GM12878 (cell line): ENCODE data around the gene RBM7. TPM values are rescaled to one million over a fixed set of nuclear protein-coding genes. Genes with fewer than 3 reads are reported as not detected.

Experiments
- ATAC-seq: fragments of 200-7000 bp; cut with Tn5 transposase; 3 replicates; pipeline ENCODE4 v1.9.1; 2020; ENCODE audit warnings: mild to moderate bottlenecking, moderate library complexity
- BruUV-seq: library from RNA; stranded (reverse); fragments of 400-500 nt; replicated peaks from 2 replicates; lab custom pipeline; 2021; lab: Mats Ljungman, UMichigan
- CTCF ChIA-PET: fragments of 300-600 bp; sonication (Branson Sonifier 250); formaldehyde crosslinking; extraction: SDS; loops from one replicate; lab custom pipeline; 2021; ENCODE audit warnings: inconsistent platforms; lab: Yijun Ruan, JAX
- POLR2A ChIA-PET: fragments of 350-600 bp; formaldehyde crosslinking; extraction: SDS; loops from one replicate; lab custom pipeline; 2021; ENCODE audit warnings: inconsistent platforms; lab: Charles Lee
- RAD21 ChIA-PET: fragments of 300-600 bp; sonication (Branson Sonifier 250); formaldehyde crosslinking; loops from one replicate; lab custom pipeline; 2023; ENCODE audit warnings: antibody characterized with exemption; ENCODE audit not compliant: unreplicated experiment; lab: Charles Lee
- SMC1A ChIA-PET: fragments of 300-600 bp; sonication (Branson Sonifier 250); formaldehyde crosslinking; loops from one replicate; lab custom pipeline; 2023; ENCODE audit not compliant: unreplicated experiment, uncharacterized antibody; lab: Charles Lee
- DNase-seq: peaks from one replicate; pipeline ENCODE4 v3.0.0-alpha.2; 2011; ENCODE audit warnings: low read depth, low spot score
- FAIRE-seq: peaks from 3 replicates; lab custom pipeline; 2011; peaks lifted over from hg19 to GRCh38; lab: Jason Lieb, UNC
- H2AFZ ChIP-seq: 2 replicates; pipeline ENCODE4 v1.6.0; 2011; ENCODE audit warnings: low read depth, low read length, control low read depth; ENCODE audit not compliant: control insufficient read depth
- H3K27ac ChIP-seq: 2 replicates; pipeline ENCODE4 v1.5.1; 2011; ENCODE audit warnings: control low read depth; ENCODE audit not compliant: control insufficient read depth, insufficient read depth
- H3K27me3 ChIP-seq, 2 experiments: replicated peaks in 1 of 2; 2 replicates each; pipeline versions ENCODE4 v1.6.0 to v1.6.1; 2011; ENCODE audit warnings: low read length in 1 of 2; ENCODE audit not compliant: control insufficient read depth in 2 of 2, insufficient read depth in 2 of 2
- H3K36me3 ChIP-seq, 2 experiments: 2 replicates each; pipeline ENCODE4 v1.5.1; 2011; ENCODE audit warnings: low read length in 1 of 2; ENCODE audit not compliant: control insufficient read depth in 2 of 2, insufficient read depth in 2 of 2
- H3K4me1 ChIP-seq: 2 replicates; pipeline ENCODE4 v1.6.1; 2011; ENCODE audit warnings: mild to moderate bottlenecking, low read length, moderate library complexity, mixed read lengths; ENCODE audit not compliant: control insufficient read depth, insufficient read depth
- H3K4me2 ChIP-seq: 2 replicates; pipeline ENCODE4 v1.6.0; 2011; ENCODE audit warnings: control low read depth; ENCODE audit not compliant: control insufficient read depth, insufficient read depth
- H3K4me3 ChIP-seq: fragments of 200-600 bp; sonication (generic); 2 replicates; pipeline ENCODE4 v1.5.1; 2016
- H3K79me2 ChIP-seq: 2 replicates; pipeline ENCODE4 v1.6.0; 2011; ENCODE audit warnings: low read length; ENCODE audit not compliant: control insufficient read depth, insufficient read depth
- H3K9ac ChIP-seq: 2 replicates; pipeline ENCODE4 v1.8.0; 2011; ENCODE audit warnings: low read length, control low read depth, mixed read lengths; ENCODE audit not compliant: control insufficient read depth, insufficient read depth
- H3K9me3 ChIP-seq: replicated peaks from 3 replicates; pipeline ENCODE4 v1.5.1; 2011; ENCODE audit warnings: mild to moderate bottlenecking, low read length; ENCODE audit not compliant: control insufficient read depth, insufficient read depth
- H4K20me1 ChIP-seq: 2 replicates; pipeline ENCODE4 v1.6.0; 2011; ENCODE audit not compliant: control insufficient read depth, insufficient read depth
- ATF2 ChIP-seq: IDR thresholded peaks from 2 replicates; pipeline ENCODE4 v1.6.1; 2012; ENCODE audit warnings: low read length, inconsistent platforms
- CHD2 ChIP-seq: IDR thresholded peaks from 2 replicates; pipeline ENCODE4 v1.6.1; 2011; ENCODE audit warnings: low read depth, low read length, improper control_type of control experiment, borderline replicate concordance
- E2F4 ChIP-seq: IDR thresholded peaks from 2 replicates; pipeline ENCODE4 v1.6.1; 2012; ENCODE audit warnings: low read depth, low read length, improper control_type of control experiment
- EP300 ChIP-seq, 2 experiments: fragments of 150-350 bp in 1 of 2; IDR thresholded peaks; 2 replicates each; pipeline ENCODE4 v1.6.1; 2011 to 2012; ENCODE audit warnings: low read depth in 2 of 2, low read length in 2 of 2, borderline replicate concordance in 1 of 2, improper control_type of control experiment in 1 of 2, inconsistent platforms in 1 of 2; ENCODE audit not compliant: control insufficient read depth in 1 of 2
- FOXK2 ChIP-seq: fragments of 450-650 bp; IDR thresholded peaks from 2 replicates; pipeline ENCODE4 v1.6.1; 2017; ENCODE audit warnings: mild to moderate bottlenecking, moderate library complexity
- IRF3 ChIP-seq: fragments of 450-650 bp; IDR thresholded peaks from 2 replicates; pipeline ENCODE4 v1.6.1; 2014; ENCODE audit warnings: mild to moderate bottlenecking
- NR2C1 ChIP-seq: fragments of 450-650 bp; IDR thresholded peaks from 2 replicates; pipeline ENCODE4 v1.6.1; 2017; ENCODE audit warnings: antibody characterized with exemption, mild to moderate bottlenecking, moderate library complexity
- PBX3 ChIP-seq: IDR thresholded peaks from 2 replicates; pipeline ENCODE4 v1.6.1; 2011; ENCODE audit warnings: mild to moderate bottlenecking, low read depth, low read length, moderate library complexity; ENCODE audit not compliant: insufficient replicate concordance
- POU2F2 ChIP-seq: IDR thresholded peaks from 3 replicates; pipeline ENCODE4 v1.6.1; 2011; ENCODE audit warnings: low read depth, mild to moderate bottlenecking, low read length, borderline replicate concordance
- RELA ChIP-seq: fragments of 450-650 bp; IDR thresholded peaks from 2 replicates; pipeline ENCODE4 v1.8.0; 2014; ENCODE audit warnings: borderline replicate concordance; ENCODE audit not compliant: partially characterized antibody
- SPI1 ChIP-seq: IDR thresholded peaks from 2 replicates; pipeline ENCODE4 v1.6.1; 2011; ENCODE audit warnings: low read depth, mild to moderate bottlenecking, low read length, moderate library complexity, borderline replicate concordance; ENCODE audit not compliant: insufficient read depth
- TCF12 ChIP-seq: IDR thresholded peaks from 2 replicates; pipeline ENCODE4 v1.6.1; 2011; ENCODE audit warnings: low read depth, mild to moderate bottlenecking, low read length
- ZNF622 ChIP-seq: fragments of 450-650 bp; IDR thresholded peaks from 2 replicates; pipeline ENCODE4 v1.6.1; 2017; ENCODE audit warnings: mild to moderate bottlenecking, inconsistent platforms
- ZZZ3 ChIP-seq: IDR thresholded peaks from 2 replicates; pipeline ENCODE4 v1.6.1; 2011; ENCODE audit warnings: low read depth; ENCODE audit not compliant: control insufficient read depth, insufficient read length
- WGBS: methylation state at CpG from one replicate; pipeline ENCODE4 v1.1.6; 2016; ENCODE audit warnings: low lambda C conversion rate; ENCODE audit not compliant: insufficient replicate concordance, insufficient coverage; ENCODE audit errors: missing lambda C conversion rate; 5-methylcytosine and 5-hydroxymethylcytosine counted together
- in situ Hi-C: fragments of 300-500 bp; cut with MboI; formaldehyde crosslinking; loops from 9 replicates; pipeline ENCODE4 v1.14.3; 2018; ENCODE audit warnings: mixed read lengths
- intact Hi-C: fragments of 100-400 bp; cut with micrococcal nuclease; formaldehyde crosslinking; loops from one replicate; pipeline ENCODE4 v1.14.2; 2022; ENCODE audit not compliant: unreplicated experiment
- polyA plus RNA-seq, 11 experiments: library from polyadenylated mRNA; depleted of rRNA in 4 of 11; unstranded in 6 of 11; stranded (reverse) in 5 of 11; fragments of >200 nt; fragmentation: Nextera tagmentation in 4 of 11; fragmentation: Illumina TruSeq in 1 of 11; extraction: Ambion mirVana in 4 of 11; extraction: Trizol in 1 of 11; gene quantifications; 1 replicate in 1 of 11; 2 replicates in 10 of 11; pipeline versions ENCODE4 v1.2.1 to v1.2.3, GENCODE V29; 2011 to 2016; ENCODE audit warnings: inconsistent platforms in 2 of 11, missing spikeins in 2 of 11, low read depth in 1 of 11
- total RNA-seq, 4 experiments: library from RNA; depleted of rRNA in 3 of 4; stranded (reverse); fragments of >200 nt in 3 of 4; fragmentation: Illumina TruSeq in 1 of 4; extraction: Trizol in 1 of 4; gene quantifications; 2 replicates each; pipeline versions ENCODE4 v1.2.1 to v1.2.3, GENCODE V29; 2013 to 2021
- TF ChIP-seq, protein P1 (sequence below): fragments of 450-650 bp; IDR thresholded peaks from 2 replicates; pipeline ENCODE4 v1.6.1; 2017; ENCODE audit warnings: low read depth, mild to moderate bottlenecking, moderate library complexity

RBM7 gene
- total and polyA plus RNA-seq, 10 of the 15 experiments (the other 5 are each of a cell fraction or from before 2014, with no cell fraction given), result 17.0 to 46.2 (median 26.0) TPM

DNA sequence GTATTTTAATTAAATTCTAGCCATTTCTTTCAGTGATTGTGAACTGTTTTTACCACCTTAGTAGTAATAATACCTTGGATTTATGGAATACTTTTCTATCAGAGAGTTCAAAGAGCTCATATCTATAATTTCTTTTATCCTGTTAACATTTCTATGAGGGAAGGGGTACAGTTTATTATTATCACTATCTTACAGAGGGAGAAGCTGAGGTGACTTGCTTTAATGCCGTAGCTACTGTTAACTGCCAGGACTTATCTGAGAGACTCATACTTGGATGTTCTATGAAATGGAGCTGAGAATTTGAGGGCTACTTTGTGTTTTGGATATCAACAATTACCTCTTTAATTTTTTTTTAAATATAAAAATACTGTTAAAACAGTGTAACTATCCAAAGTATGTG is 42.1 kb downstream of the RBM7 start:
- intact Hi-C loops, result no loop called here
- no peak for DNase-seq
- ChIA-PET CTCF (interaction anchor here (0.6 kb wide), 1 partner anchor 53 kb away, joined by 3 read pairs; no protein-coding TSS in a partner anchor), RAD21 (no interaction called here), POLR2A (no interaction called here), SMC1A (no interaction called here)
- Histone ChIP-seq H3K4me1 (no peaks in the 10 kb centered on the region), H3K36me3 (no peaks in the 10 kb centered on the region), H3K79me2 (no peaks in the 10 kb centered on the region), H3K27ac (no peak overlapping the region), H3K9me3 (no peaks in the 10 kb centered on the region), H3K9ac (no peak overlapping the region), H3K4me3 (no peak overlapping the region), H3K27me3 (no peaks in the 10 kb centered on the region; a peak in 1 of 4 replicates), H2AFZ (no peak overlapping the region), H4K20me1 (no peaks in the 10 kb centered on the region), H3K4me2 (no peak overlapping the region)
- 100% methylated on average over 1 of the region's 1 CpG for WGBS
- in situ Hi-C loops, result no loop called here
- no peak for FAIRE-seq
- no peak for ATAC-seq
- TF ChIP-seq FOXK2, result no peak
- no peak for TF ChIP-seq TCF12
- TF ChIP-seq EP300 (IDR thresholded peaks at IDR 0.05; ENCODE audit: borderline replicate concordance in 1 of 2, control insufficient read depth in 1 of 2, low read depth in 2 of 2, low read length in 2 of 2), result no peak
- TF ChIP-seq RELA, result no peak
- no peak for TF ChIP-seq PBX3
- TF ChIP-seq, protein P1, sequence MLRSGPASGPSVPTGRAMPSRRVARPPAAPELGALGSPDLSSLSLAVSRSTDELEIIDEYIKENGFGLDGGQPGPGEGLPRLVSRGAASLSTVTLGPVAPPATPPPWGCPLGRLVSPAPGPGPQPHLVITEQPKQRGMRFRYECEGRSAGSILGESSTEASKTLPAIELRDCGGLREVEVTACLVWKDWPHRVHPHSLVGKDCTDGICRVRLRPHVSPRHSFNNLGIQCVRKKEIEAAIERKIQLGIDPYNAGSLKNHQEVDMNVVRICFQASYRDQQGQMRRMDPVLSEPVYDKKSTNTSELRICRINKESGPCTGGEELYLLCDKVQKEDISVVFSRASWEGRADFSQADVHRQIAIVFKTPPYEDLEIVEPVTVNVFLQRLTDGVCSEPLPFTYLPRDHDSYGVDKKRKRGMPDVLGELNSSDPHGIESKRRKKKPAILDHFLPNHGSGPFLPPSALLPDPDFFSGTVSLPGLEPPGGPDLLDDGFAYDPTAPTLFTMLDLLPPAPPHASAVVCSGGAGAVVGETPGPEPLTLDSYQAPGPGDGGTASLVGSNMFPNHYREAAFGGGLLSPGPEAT, result no peak
- no peak for TF ChIP-seq ZNF622
- TF ChIP-seq NR2C1, result no peak
- TF ChIP-seq POU2F2, result no peak
- TF ChIP-seq E2F4, result no peak
- no peak for TF ChIP-seq ZZZ3
- TF ChIP-seq IRF3, result no peak
- TF ChIP-seq SPI1, result no peak
- no peak for TF ChIP-seq ATF2
- no peak for TF ChIP-seq CHD2
- BruUV-seq, result no TSS peak
